22Rv1 (cell line): ENCODE data around the gene JADE2.
"Not testable (repeated sequence)": the region's sequence is repeated elsewhere in the genome, so short reads cannot be mapped to it uniquely, and the experiment has no call there.

Experiments
- H3K27ac ChIP-seq: fragments of 450-650 bp; 2 replicates; pipeline ENCODE4 v1.5.1; 2017
- CTCF ChIP-seq: fragments of 450-650 bp; IDR thresholded peaks from 2 replicates; pipeline ENCODE4 v1.5.1; 2017; ENCODE audit warnings: mild to moderate bottlenecking
- ZFX ChIP-seq: fragments of 450-650 bp; IDR thresholded peaks from 2 replicates; pipeline ENCODE4 v1.6.1; 2017; ENCODE audit warnings: antibody characterized with exemption, borderline replicate concordance

The JADE2 gene

GRCh38 chr5:134586866-134587524 is 61.5 kb downstream of the JADE2 start:
- no peak overlapping the region; the same call in 1 of the 2 replicates for H3K27ac ChIP-seq
- TF ChIP-seq CTCF: peak; percentile 92
- TF ChIP-seq ZFX: no peak

- H3K27ac ChIP-seq: peak overlapping the region; percentile 12; the same call in 1 of the 2 replicates
- no peak for TF ChIP-seq ZFX
Measured at GRCh38 chr5:134590992-134591659, 65.7 kb downstream of the JADE2 start.

GRCh38 chr5:134592141-134592746 is 66.8 kb downstream of the JADE2 start:
- H3K27ac ChIP-seq: peak overlapping the region; percentile 12; the same call in 1 of the 2 replicates
- TF ChIP-seq CTCF: no peak
- no peak for TF ChIP-seq ZFX

GRCh38 chr5:134594336-134594735 is 68.9 kb downstream of the JADE2 start:
- no peak overlapping the region for H3K27ac ChIP-seq
- TF ChIP-seq CTCF (no peak), ZFX (no peak)

DNA sequence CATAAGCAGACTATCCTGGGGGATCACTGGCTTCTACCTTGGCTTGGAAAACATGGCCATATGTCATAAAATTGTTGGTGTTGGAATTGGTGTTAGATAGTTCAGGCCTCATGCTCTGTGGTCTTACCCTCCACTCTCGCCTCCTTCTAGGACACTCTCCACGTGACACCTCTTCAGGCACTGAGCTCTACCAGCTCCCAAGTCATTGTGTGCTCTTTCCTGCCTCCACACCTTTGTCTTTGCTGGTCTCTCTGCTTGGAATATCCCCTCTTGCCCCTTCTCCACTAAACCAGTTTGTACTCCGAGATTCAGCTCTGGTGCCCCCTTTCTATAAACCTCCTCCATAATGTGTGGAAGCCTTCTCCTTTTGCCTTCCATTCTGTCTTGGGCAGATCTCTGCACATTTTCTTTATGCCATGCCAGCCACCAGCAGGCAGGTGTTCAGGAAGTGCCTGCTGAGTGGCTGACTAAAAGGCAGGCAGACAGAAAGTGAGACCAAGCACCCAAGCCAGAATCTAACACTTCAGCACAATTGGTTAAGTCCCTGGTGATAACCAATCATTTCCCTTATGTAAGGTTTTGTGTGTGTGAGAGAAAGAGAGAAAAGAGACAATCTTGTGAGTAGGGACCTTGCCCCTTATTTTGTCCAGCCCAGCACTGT is 69.5 kb downstream of the JADE2 start:
- no peak overlapping the region for H3K27ac ChIP-seq
- TF ChIP-seq CTCF: no peak
- no peak for TF ChIP-seq ZFX

DNA sequence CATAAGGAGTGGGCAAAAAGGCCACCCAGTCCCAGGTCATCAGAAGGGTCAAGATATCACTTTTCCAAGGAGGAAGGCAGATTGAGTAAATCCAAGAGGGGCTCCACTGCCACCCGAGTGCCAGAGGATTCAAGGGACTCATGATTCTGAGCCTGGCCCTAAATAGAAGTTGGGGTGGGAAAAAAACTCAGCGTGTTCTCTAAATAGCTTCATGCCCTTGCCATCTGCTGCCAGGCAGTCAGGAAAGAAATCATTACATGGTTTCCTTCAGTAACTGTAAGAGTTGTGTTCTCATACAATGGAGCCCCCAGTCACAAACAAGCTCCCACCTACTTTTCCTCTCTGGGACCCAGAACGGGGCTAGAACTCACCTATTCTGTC is 70.0 kb downstream of the JADE2 start:
- H3K27ac ChIP-seq: no peak overlapping the region

DNA sequence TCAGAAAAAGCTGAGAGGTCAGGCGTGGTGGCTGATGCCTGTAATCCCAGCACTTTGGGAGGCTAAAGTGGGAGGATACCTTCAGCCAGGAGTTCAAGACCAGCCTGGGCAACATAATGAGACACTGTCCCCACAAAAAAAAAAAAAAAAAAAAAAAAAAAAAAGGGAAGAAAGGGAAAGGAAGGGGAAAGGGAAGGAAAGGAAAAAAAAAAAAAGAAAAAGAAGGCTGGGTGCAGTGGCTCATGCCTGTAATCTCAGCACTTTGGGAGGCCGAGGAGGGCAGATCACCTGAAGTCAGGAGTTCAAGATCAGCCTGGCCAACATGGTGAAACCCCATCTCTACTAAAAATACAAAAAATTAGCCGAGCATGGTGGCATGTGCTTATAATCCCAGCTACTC is 74.3 kb downstream of the JADE2 start:
- H3K27ac ChIP-seq: not testable (repeated sequence)

More for the DNA sequence above, 70.0 kb downstream of the JADE2 start:
- TF ChIP-seq CTCF: no peak
- no peak for TF ChIP-seq ZFX

- no peak overlapping the region for H3K27ac ChIP-seq
- TF ChIP-seq ZFX: no peak
- no peak for TF ChIP-seq CTCF
Measured at GRCh38 chr5:134600600-134600999, 75.1 kb downstream of the JADE2 start.
